Stimulated activated memory B cell treated with anti-CD40 and anti-IgM and Interleukin-4, amounts not matched to agents 10 μg/mL and 1 μg/mL and 100 μg/mL, for 72 hours (primary cell): Measurements from ENCODE around the gene LHPP.

ENCODE experiments used
- ATAC-seq: fragments of 150-1000 bp; cut with Tn5 transposase; 2 replicates; pipeline ENCODE4 v1.10.0; 2021
- H3K27ac Mint-ChIP-seq: one replicate; pipeline ENCODE4 v1.8.0; 2022; ENCODE audit warnings: mild to moderate bottlenecking, mixed read lengths
- H3K27me3 Mint-ChIP-seq: one replicate; pipeline ENCODE4 v1.8.0; 2022; ENCODE audit warnings: mixed read lengths
- H3K36me3 Mint-ChIP-seq: one replicate; pipeline ENCODE4 v1.8.0; 2022; ENCODE audit warnings: mixed read lengths
- H3K4me1 Mint-ChIP-seq: one replicate; pipeline ENCODE4 v1.8.0; 2022; ENCODE audit warnings: mixed read lengths
- H3K4me3 Mint-ChIP-seq: one replicate; pipeline ENCODE4 v1.8.0; 2022; ENCODE audit warnings: mild to moderate bottlenecking, moderate library complexity, mixed read lengths
- H3K9me3 Mint-ChIP-seq: one replicate; pipeline ENCODE4 v1.8.0; 2022; ENCODE audit warnings: mixed read lengths

Gene LHPP

DNA sequence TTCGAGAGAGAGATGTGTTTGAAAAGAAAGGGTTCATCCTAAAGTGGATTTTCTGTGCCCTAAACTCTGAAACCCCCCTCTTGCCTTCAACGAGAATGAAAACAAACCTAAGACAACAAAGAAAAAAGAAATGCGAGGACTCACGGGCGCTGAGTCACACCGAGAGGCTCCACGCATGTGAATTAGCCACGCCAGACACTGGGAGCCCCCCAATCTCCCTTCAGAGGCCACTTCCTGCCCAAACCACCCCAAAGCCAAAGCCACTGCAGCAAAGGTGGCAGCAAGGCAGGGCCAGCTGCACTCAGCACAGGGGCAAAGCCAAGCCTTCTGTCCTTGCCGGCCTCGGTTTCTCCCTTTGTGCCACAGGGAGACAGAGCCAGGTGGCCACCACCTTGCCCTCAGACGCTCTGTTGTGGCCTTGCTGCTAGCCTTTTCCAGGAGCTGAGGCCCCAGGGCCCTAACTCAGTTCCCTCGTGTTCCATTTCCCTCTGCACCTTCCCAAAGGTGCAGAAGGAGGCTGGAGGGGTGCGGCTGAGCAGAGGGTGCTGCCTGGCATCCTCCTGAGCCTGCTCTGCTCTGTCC, 189.3 kb downstream of the LHPP start:
- H3K9me3 Mint-ChIP-seq = no peaks in the 10 kb centered on the region
- peak; percentile 79 for ATAC-seq
- peak overlapping the region; percentile 62 for H3K4me3 Mint-ChIP-seq
- H3K27me3 Mint-ChIP-seq = no peaks in the 10 kb centered on the region
- peaks cover 96% of the 10 kb centered on the region for H3K4me1 Mint-ChIP-seq
- H3K27ac Mint-ChIP-seq = peak overlapping the region; percentile 99
- peaks cover 31% of the 10 kb centered on the region for H3K36me3 Mint-ChIP-seq

DNA sequence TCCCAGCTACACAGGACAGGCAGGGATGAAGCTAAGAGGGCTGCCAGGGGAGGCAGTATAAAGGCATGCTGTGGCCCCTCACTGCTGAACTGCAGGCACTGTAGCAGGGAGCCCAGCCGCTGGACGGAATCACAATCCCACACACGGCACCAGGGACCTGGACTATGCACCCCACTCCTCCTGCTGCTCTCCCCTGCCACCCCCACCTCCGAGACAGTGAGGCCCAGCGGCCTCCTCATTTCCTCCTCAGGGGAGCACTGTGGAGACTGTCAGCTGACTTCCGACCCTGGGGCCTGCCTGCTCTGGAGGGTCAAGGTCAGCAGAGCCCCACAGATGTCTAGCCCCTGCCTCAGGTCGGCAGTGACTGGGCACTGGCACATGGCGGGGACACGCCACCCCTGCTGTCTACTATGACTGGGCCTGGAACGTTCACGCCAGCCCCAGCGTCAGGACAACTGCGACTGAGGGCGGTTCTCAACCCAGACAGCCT, 189.8 kb downstream of the LHPP start:
- peak overlapping the region; percentile 62 for H3K4me3 Mint-ChIP-seq
- peak; percentile 53 for ATAC-seq
- no peaks in the 10 kb centered on the region for H3K27me3 Mint-ChIP-seq
- H3K27ac Mint-ChIP-seq = peak overlapping the region; percentile 99
- H3K4me1 Mint-ChIP-seq = peaks cover 96% of the 10 kb centered on the region
- H3K36me3 Mint-ChIP-seq = peaks cover 28% of the 10 kb centered on the region
- H3K9me3 Mint-ChIP-seq = no peaks in the 10 kb centered on the region

DNA sequence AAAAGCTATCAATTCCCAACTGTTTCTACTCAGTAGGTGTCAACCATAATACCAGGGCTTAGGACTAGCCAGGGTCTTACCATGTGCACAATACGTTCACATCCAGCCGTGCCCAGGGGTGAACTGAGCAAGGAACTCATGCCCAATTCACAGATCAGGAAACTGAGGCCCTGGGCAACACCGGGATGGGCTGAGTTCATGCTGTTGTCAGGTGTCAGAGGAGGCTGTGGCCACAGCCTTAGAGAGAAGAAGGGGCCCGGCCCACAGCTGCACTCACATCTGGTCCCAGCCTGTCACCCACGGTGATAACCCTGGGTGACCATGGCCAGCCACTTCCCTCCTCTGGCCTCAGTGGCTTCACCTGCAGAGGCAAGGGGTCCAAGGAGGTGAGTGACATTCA, 190.6 kb downstream of the LHPP start:
- peaks cover 24% of the 10 kb centered on the region for H3K36me3 Mint-ChIP-seq
- no peaks in the 10 kb centered on the region for H3K9me3 Mint-ChIP-seq
- H3K27ac Mint-ChIP-seq = peak overlapping the region; percentile 99
- H3K4me1 Mint-ChIP-seq = peaks cover 91% of the 10 kb centered on the region
- H3K4me3 Mint-ChIP-seq = no peak overlapping the region
- ATAC-seq = no peak
- H3K27me3 Mint-ChIP-seq = no peaks in the 10 kb centered on the region

DNA sequence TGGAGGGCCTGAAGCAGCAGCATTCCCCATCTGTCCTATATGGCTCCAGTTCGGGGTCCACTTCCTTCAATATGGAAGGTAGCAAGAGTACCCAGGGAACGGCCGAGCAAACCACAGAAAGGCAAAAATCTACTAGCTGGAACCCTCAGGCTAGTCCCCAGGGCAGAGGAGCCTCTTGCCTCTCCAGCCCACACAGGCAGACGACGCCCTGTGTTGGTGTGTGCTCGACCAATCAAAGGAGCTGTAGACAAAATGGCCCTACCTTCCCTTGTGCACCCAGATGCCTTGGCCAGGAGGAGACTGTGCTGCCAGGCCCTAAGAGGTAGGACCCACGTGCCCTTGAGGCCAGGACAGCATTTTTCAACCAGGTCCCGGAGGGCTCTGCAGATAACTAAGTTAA, 191.1 kb downstream of the LHPP start:
- H3K27me3 Mint-ChIP-seq = no peaks in the 10 kb centered on the region
- H3K4me1 Mint-ChIP-seq = peaks cover 91% of the 10 kb centered on the region
- peaks cover 19% of the 10 kb centered on the region for H3K36me3 Mint-ChIP-seq
- peak overlapping the region; percentile 99 for H3K27ac Mint-ChIP-seq
- peak; percentile 46 for ATAC-seq
- no peak overlapping the region for H3K4me3 Mint-ChIP-seq
- H3K9me3 Mint-ChIP-seq = no peaks in the 10 kb centered on the region

DNA sequence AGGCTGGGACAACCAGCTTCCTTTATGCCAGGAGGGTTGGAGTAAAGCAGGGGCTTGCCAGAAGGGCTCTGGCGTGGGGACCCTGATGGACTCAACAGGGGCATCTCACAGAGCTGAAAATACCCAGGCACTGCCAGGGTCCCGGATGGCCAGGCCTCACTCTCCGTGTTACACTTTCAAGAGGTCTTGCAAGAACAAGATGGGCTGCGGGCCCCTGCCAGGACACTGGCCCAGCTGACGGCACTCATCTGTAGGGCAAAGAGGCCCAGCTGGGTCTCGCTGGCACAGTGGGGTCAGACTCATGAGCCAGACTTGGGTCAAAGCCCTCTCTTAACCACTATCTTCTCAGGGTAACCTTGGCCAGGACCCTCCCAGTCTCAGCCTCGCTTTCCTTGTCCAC, 191.7 kb downstream of the LHPP start:
- no peak overlapping the region for H3K4me3 Mint-ChIP-seq
- peaks cover 91% of the 10 kb centered on the region for H3K4me1 Mint-ChIP-seq
- peak overlapping the region; percentile 99 for H3K27ac Mint-ChIP-seq
- peaks cover 17% of the 10 kb centered on the region for H3K36me3 Mint-ChIP-seq
- no peak for ATAC-seq
- H3K9me3 Mint-ChIP-seq = no peaks in the 10 kb centered on the region
- H3K27me3 Mint-ChIP-seq = no peaks in the 10 kb centered on the region

DNA sequence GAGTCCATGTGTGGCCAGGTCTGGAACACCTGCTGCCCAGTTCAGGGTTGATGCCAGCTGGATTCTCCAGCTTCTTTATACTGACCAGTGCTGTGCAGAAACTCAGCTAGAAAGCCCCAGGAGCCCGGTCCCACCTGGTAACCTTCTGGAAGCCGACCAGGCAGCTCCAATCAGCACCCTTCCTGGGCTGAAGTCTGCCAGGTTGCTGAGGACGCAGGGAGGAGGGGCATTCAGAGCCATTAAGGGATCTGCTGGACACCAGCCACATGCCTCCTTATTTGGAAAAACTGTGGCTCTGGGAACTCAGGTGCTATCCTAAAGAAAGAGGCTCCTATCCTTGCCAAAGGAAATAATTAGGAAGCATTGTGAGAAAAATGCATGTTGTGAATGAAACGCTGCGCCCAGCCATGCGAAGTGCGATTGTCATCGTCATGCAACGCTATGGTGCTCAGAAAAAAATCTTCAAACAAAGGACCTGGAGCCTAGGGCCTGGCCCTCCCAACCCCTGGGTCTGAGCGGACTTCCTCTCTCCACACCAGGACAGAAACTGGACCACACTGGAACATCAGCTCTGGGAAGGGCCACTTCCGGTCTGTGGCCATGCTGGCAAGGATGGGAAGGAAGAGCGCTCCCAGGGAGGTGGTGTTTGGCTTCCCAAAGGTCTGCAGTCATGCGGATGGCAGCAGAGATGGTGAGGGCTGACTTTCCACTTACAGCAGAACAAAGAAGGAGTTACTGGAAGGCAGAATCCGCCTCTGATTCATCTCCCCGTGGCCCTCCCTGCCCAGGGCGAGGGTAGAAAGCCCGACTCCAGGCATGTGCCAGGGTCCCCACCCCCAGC, 192.4 kb downstream of the LHPP start:
- Mint-ChIP-seq H3K4me3 (no peak overlapping the region), H3K9me3 (no peaks in the 10 kb centered on the region), H3K4me1 (peaks cover 91% of the 10 kb centered on the region), H3K27ac (peak overlapping the region; percentile 99), H3K36me3 (peaks cover 17% of the 10 kb centered on the region), H3K27me3 (no peaks in the 10 kb centered on the region)
- no peak for ATAC-seq

DNA sequence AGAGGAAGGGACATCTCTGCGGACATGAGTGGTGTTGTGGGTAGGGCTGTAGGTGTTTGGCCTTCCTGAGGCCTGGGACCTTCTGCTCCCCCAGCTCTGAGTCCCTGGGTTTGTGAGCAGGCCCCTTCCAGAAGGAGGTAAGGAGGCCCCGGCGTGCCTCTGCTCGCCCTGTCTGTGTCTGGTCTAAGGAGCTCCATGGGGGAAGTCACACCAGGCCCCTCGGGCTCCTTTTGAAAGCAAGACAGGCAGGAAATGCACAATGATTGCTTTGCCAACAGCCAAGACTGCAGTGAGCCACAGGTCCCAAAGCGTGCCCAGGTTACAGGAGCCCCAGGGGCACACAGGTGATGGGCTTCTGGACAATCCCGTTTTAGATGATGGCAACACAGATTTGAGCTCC, 193.1 kb downstream of the LHPP start:
- peak overlapping the region; percentile 33 for H3K27ac Mint-ChIP-seq
- H3K27me3 Mint-ChIP-seq = no peaks in the 10 kb centered on the region
- peaks cover 91% of the 10 kb centered on the region for H3K4me1 Mint-ChIP-seq
- no peak overlapping the region for H3K4me3 Mint-ChIP-seq
- no peaks in the 10 kb centered on the region for H3K9me3 Mint-ChIP-seq
- ATAC-seq = no peak
- H3K36me3 Mint-ChIP-seq = peaks cover 13% of the 10 kb centered on the region

DNA sequence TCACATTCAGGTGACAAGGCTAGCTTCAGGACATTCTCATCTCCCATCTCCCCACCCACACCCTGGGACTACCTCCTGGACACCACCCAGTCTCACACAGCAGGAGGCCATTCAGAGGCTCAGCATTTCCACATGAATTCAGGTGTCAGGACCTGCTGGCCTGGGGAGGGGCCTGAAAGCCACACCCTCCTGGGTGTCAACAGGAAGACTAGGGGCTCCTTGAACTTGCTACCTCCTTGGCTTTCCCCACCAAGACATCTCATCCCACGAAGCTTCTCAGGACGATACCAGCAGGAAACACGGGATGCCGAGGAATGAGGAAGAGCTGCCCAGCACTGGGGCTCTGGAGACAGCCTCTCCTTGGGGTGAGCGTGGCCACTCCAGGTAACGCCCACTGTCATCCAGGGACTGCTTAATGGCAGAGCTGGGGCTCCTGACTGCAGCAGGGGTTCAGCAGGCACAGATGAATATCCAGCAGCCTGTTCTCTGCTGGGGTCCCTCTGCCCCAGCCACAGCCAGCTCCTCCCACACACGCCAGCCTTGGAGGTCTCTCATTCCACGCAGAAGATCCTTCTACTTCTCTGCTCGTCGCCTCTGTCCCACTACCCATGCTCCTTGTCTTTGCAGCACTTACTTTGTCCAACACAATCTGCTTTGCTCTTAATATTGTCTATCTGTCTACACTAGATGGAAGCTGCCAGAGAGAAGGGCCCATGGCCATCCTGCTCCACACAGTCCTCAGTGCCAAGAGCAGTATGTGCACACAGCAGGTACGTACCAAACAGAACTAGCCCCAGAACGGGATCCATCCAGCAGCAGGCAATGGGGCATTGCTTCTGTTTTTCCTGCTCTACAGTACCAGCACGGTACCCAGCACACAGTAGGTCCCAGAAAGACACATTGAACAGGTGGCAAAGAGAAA, 193.8 kb downstream of the LHPP start:
- Mint-ChIP-seq H3K36me3 (peaks cover 11% of the 10 kb centered on the region), H3K27me3 (no peaks in the 10 kb centered on the region), H3K9me3 (no peaks in the 10 kb centered on the region), H3K4me1 (peaks cover 91% of the 10 kb centered on the region), H3K4me3 (no peak overlapping the region), H3K27ac (peak overlapping the region; percentile 33)
- no peak for ATAC-seq

DNA sequence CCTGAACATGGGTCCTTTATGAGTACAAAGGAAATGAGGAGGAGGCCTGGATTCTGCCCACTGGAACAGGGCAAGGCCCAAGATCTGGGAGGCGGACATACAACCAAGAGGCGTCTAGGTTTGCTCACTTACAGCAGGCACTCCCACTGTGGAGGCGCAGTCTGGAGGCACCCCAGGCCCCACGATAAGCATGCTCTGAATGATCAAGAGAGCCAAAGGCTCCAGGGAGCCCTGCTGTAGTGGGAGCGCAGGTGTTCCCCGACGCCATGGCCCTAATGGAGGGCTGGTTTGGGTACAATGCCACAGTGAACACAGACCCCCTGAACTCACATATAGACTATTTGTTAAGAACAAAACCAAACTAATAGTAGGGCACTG, 194.5 kb downstream of the LHPP start:
- no peaks in the 10 kb centered on the region for H3K9me3 Mint-ChIP-seq
- peak overlapping the region; percentile 33 for H3K27ac Mint-ChIP-seq
- ATAC-seq = no peak
- H3K27me3 Mint-ChIP-seq = no peaks in the 10 kb centered on the region
- H3K4me1 Mint-ChIP-seq = peaks cover 87% of the 10 kb centered on the region
- H3K36me3 Mint-ChIP-seq = peaks cover 7% of the 10 kb centered on the region
- no peak overlapping the region for H3K4me3 Mint-ChIP-seq

DNA sequence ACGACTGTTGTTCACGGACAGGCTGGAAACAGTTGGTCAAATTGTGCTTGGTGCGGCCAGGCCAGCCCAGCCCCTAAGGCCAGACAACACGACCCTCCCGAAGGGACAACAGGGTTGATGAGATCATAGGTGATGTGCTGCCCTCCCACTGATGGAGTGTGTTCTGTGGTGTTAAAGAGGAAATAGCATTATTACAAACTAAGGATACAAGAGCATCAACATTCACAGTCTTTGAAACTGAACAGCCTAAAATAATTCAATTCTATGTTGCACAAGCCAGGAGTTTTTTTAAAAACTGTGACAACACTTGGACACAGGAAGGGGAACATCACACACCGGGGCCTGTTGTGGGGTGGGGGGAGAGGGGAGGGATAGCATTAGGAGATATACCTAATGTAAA, 194.9 kb downstream of the LHPP start:
- Mint-ChIP-seq H3K27ac (no peak overlapping the region), H3K9me3 (no peaks in the 10 kb centered on the region), H3K4me3 (no peak overlapping the region), H3K4me1 (peaks cover 87% of the 10 kb centered on the region), H3K36me3 (peaks cover 9% of the 10 kb centered on the region), H3K27me3 (no peaks in the 10 kb centered on the region)
- ATAC-seq = no peak

DNA sequence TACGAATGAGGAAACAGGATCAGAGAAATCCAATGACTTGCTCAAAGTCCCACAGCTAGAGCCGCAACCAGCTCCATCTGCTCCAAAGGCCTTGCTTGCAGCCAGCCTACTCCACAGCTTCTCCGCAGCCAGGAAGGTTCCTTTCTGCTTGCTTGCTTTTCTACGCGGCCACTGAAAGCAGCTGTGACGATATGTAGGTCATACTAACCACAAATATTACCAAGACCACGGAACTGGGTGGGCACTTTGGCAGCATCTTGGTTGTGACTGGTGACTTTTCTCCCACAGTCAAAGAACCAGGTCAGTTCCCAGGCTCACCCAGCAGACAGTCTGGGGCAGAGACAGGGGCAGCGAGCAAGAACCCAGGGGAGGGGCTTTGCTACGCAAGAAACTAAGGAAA, 196.2 kb downstream of the LHPP start:
- peaks cover 79% of the 10 kb centered on the region for H3K4me1 Mint-ChIP-seq
- peak overlapping the region; percentile 78 for H3K27ac Mint-ChIP-seq
- peaks cover 14% of the 10 kb centered on the region for H3K36me3 Mint-ChIP-seq
- no peaks in the 10 kb centered on the region for H3K27me3 Mint-ChIP-seq
- H3K9me3 Mint-ChIP-seq = no peaks in the 10 kb centered on the region
- ATAC-seq = peak; percentile 78
- H3K4me3 Mint-ChIP-seq = peak overlapping the region; percentile 9

DNA sequence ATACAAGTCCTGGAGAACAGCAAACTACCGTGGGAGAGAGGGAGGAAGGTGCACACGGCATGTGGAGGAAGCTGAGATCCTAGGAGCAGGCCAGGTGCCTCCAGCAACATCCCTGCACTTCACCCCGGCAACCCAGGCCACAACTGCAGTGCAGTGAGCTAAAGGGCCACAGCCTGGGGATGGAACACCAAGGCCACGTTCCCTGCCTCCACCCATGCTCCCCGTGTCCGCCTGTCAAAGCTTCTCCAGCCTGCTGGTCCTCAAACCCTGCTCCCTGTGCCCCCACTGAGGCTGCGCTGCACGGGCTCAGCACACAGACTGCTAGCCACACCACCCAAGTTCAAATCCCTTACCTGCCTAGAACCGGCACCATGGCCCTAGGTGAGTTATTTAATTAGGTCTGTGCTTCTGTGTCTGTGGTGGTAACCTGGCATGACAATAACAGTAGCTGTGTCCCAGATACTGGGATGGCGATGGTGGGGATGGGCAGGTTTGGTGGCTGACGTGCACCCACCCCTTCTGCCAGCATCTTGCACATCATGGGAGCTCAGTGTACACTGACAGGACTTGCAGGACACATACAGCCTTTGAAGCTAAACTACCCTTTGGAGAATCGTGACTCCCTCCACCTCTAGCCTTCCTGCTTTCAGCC, 197.1 kb downstream of the LHPP start:
- peaks cover 70% of the 10 kb centered on the region for H3K4me1 Mint-ChIP-seq
- no peaks in the 10 kb centered on the region for H3K27me3 Mint-ChIP-seq
- no peak overlapping the region for H3K4me3 Mint-ChIP-seq
- no peak for ATAC-seq
- no peaks in the 10 kb centered on the region for H3K9me3 Mint-ChIP-seq
- H3K36me3 Mint-ChIP-seq = peaks cover 18% of the 10 kb centered on the region
- H3K27ac Mint-ChIP-seq = peak overlapping the region; percentile 78

DNA sequence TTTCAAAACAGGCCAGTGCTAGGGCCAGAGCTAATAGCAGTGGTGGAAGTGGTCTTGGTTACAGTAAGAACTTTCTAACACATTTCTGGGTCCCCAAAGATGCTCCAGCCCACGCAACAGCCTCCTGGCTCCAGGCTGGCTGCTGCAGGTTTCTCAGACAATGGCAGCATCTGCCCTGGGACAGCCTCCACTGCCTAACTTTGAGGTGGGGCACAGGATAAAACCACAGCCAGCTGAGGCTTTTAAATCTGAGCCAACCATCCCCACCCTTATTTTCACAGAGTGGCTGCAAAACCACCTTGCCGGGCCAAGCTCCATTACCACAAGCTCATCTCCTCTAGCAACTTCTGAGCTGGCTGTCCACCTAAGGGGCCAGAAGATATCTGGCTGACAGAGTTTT, 197.8 kb downstream of the LHPP start:
- Mint-ChIP-seq H3K27ac (peak overlapping the region; percentile 78), H3K4me3 (no peak overlapping the region), H3K4me1 (peaks cover 67% of the 10 kb centered on the region), H3K36me3 (peaks cover 18% of the 10 kb centered on the region), H3K9me3 (no peaks in the 10 kb centered on the region), H3K27me3 (no peaks in the 10 kb centered on the region)
- ATAC-seq = no peak

DNA sequence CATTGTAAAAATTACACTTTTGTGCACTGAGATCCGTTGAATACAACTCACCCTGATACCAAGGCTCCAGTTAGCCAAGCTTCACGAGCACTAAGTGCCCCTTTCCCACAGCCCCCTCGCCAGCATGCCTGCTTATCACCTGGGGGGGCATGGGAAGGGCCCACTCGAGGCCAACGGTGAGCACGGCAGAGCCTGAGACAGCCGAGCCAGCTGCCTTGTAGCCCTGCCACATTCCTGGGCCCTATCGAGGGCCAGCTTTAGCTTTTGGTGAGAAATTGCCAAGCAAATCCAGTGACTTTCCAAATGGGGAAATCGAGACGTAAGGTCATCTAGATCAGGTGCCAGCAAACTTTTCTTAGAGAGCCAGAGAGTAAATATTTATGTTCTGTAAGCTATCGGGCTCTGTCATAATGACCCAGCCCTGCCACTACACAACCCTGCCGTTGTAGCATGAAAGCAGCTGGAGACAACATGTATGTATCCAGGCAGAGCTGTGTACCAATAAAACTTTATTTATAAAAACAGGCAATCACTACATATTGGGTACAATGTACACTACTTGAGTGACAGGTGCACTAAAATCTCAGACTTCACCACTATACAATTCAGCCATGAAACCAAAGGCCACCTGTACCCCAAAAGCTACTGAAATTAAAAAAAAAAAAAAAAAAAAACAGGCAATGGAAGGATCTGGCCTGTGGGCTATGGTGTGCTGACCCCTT, 198.9 kb downstream of the LHPP start:
- peak overlapping the region; percentile 78 for H3K27ac Mint-ChIP-seq
- H3K4me1 Mint-ChIP-seq = peaks cover 62% of the 10 kb centered on the region
- no peaks in the 10 kb centered on the region for H3K27me3 Mint-ChIP-seq
- no peak for ATAC-seq
- H3K36me3 Mint-ChIP-seq = peaks cover 16% of the 10 kb centered on the region
- no peak overlapping the region for H3K4me3 Mint-ChIP-seq
- H3K9me3 Mint-ChIP-seq = no peaks in the 10 kb centered on the region
